ENCODE measurements around the gene AMOTL2.

GRCh38 chr3:134338201-134338512, 36.1 kb downstream of the AMOTL2 start:
- TF ChIP-seq, protein P1, sequence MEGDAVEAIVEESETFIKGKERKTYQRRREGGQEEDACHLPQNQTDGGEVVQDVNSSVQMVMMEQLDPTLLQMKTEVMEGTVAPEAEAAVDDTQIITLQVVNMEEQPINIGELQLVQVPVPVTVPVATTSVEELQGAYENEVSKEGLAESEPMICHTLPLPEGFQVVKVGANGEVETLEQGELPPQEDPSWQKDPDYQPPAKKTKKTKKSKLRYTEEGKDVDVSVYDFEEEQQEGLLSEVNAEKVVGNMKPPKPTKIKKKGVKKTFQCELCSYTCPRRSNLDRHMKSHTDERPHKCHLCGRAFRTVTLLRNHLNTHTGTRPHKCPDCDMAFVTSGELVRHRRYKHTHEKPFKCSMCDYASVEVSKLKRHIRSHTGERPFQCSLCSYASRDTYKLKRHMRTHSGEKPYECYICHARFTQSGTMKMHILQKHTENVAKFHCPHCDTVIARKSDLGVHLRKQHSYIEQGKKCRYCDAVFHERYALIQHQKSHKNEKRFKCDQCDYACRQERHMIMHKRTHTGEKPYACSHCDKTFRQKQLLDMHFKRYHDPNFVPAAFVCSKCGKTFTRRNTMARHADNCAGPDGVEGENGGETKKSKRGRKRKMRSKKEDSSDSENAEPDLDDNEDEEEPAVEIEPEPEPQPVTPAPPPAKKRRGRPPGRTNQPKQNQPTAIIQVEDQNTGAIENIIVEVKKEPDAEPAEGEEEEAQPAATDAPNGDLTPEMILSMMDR (conservative IDR thresholded peaks at IDR 0.05; ENCODE audit: low read depth in 2 of 2), result no peak
- TF ChIP-seq ZNF114 (CRISPR knock-in tag; IDR thresholded peaks at IDR 0.05), result no peak
- no peak for TF ChIP-seq POLR2AphosphoS5 (IDR thresholded peaks at IDR 0.05; ENCODE audit: low read depth)
- TF ChIP-seq NANOG (IDR thresholded peaks at IDR 0.05; ENCODE audit: borderline replicate concordance), result no peak
- TF ChIP-seq, protein P2, sequence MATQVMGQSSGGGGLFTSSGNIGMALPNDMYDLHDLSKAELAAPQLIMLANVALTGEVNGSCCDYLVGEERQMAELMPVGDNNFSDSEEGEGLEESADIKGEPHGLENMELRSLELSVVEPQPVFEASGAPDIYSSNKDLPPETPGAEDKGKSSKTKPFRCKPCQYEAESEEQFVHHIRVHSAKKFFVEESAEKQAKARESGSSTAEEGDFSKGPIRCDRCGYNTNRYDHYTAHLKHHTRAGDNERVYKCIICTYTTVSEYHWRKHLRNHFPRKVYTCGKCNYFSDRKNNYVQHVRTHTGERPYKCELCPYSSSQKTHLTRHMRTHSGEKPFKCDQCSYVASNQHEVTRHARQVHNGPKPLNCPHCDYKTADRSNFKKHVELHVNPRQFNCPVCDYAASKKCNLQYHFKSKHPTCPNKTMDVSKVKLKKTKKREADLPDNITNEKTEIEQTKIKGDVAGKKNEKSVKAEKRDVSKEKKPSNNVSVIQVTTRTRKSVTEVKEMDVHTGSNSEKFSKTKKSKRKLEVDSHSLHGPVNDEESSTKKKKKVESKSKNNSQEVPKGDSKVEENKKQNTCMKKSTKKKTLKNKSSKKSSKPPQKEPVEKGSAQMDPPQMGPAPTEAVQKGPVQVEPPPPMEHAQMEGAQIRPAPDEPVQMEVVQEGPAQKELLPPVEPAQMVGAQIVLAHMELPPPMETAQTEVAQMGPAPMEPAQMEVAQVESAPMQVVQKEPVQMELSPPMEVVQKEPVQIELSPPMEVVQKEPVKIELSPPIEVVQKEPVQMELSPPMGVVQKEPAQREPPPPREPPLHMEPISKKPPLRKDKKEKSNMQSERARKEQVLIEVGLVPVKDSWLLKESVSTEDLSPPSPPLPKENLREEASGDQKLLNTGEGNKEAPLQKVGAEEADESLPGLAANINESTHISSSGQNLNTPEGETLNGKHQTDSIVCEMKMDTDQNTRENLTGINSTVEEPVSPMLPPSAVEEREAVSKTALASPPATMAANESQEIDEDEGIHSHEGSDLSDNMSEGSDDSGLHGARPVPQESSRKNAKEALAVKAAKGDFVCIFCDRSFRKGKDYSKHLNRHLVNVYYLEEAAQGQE (IDR thresholded peaks at IDR 0.05; ENCODE audit: unreplicated experiment), result no peak
- no peak for TF ChIP-seq EZH2 (IDR thresholded peaks at IDR 0.05; ENCODE audit: low read depth, unreplicated experiment)
- no peak for TF ChIP-seq EZH2phosphoT487 (IDR thresholded peaks at IDR 0.05; ENCODE audit: unreplicated experiment)
- no peak for TF ChIP-seq ZNF462 (CRISPR knock-in tag; IDR thresholded peaks at IDR 0.05)
- TF ChIP-seq, protein P3, sequence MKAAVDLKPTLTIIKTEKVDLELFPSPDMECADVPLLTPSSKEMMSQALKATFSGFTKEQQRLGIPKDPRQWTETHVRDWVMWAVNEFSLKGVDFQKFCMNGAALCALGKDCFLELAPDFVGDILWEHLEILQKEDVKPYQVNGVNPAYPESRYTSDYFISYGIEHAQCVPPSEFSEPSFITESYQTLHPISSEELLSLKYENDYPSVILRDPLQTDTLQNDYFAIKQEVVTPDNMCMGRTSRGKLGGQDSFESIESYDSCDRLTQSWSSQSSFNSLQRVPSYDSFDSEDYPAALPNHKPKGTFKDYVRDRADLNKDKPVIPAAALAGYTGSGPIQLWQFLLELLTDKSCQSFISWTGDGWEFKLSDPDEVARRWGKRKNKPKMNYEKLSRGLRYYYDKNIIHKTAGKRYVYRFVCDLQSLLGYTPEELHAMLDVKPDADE (IDR thresholded peaks at IDR 0.05), result no peak
